ENCODE results near the gene ABCB8. TPM values are rescaled to one million over a fixed set of nuclear protein-coding genes. Genes with fewer than 3 reads are reported as not detected.

The ABCB8 gene
- total and polyA plus RNA-seq, 9 of the 15 experiments (the other 6 are each of a cell fraction or from before 2014, with no cell fraction given), result 7.6 to 106 (median 36.3) TPM

DNA sequence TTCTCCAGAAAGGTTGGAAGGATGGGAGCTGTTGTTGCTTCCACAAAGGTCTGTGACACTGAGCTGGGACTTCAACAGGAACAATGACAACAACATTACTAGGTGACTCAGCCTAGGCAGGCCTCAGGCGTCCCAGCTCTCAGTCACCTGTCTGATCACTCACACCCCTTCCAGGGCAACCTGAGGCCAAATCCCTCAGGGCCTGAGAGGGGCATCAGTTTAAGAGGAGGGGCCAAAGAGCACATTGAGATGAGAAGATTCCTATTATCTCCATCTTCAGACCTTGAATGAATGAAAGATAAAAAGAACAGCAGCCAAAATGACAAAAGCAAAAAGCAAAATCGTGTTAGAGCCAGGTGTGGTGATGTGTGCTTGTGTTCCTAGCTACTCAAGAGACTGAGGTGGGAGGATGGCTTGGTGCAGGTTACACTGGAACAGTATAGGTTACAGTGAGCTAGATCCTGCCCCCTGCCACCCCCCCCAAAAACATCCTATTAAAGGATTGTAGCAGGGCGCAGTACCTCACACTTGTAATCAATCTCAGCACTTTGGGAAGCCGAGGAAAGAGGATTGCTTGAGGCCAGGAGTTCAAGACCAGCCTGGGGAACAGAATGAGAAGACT is 3.7 kb upstream of the ABCB8 start, which contains the start of gene ATG9B (continued):
- TF ChIP-seq, protein P1, sequence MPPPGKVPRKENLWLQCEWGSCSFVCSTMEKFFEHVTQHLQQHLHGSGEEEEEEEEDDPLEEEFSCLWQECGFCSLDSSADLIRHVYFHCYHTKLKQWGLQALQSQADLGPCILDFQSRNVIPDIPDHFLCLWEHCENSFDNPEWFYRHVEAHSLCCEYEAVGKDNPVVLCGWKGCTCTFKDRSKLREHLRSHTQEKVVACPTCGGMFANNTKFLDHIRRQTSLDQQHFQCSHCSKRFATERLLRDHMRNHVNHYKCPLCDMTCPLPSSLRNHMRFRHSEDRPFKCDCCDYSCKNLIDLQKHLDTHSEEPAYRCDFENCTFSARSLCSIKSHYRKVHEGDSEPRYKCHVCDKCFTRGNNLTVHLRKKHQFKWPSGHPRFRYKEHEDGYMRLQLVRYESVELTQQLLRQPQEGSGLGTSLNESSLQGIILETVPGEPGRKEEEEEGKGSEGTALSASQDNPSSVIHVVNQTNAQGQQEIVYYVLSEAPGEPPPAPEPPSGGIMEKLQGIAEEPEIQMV (tag; conservative IDR thresholded peaks at IDR 0.05; ENCODE audit: low read depth), result no peak
- no peak for TF ChIP-seq MCM5 (IDR thresholded peaks at IDR 0.05; ENCODE audit: low read depth)
- no peak for TF ChIP-seq HNRNPLL (IDR thresholded peaks at IDR 0.05; ENCODE audit: low read depth, low read length, poor library complexity, severe bottlenecking)
- TF ChIP-seq HMG20B (CRISPR knock-in tag; IDR thresholded peaks at IDR 0.05), result no peak
- TF ChIP-seq, protein P2, sequence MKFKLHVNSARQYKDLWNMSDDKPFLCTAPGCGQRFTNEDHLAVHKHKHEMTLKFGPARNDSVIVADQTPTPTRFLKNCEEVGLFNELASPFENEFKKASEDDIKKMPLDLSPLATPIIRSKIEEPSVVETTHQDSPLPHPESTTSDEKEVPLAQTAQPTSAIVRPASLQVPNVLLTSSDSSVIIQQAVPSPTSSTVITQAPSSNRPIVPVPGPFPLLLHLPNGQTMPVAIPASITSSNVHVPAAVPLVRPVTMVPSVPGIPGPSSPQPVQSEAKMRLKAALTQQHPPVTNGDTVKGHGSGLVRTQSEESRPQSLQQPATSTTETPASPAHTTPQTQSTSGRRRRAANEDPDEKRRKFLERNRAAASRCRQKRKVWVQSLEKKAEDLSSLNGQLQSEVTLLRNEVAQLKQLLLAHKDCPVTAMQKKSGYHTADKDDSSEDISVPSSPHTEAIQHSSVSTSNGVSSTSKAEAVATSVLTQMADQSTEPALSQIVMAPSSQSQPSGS (CRISPR knock-in tag; IDR thresholded peaks at IDR 0.05), result no peak
- TF ChIP-seq RNF2 (IDR thresholded peaks at IDR 0.05), result no peak
- TF ChIP-seq, protein P3, sequence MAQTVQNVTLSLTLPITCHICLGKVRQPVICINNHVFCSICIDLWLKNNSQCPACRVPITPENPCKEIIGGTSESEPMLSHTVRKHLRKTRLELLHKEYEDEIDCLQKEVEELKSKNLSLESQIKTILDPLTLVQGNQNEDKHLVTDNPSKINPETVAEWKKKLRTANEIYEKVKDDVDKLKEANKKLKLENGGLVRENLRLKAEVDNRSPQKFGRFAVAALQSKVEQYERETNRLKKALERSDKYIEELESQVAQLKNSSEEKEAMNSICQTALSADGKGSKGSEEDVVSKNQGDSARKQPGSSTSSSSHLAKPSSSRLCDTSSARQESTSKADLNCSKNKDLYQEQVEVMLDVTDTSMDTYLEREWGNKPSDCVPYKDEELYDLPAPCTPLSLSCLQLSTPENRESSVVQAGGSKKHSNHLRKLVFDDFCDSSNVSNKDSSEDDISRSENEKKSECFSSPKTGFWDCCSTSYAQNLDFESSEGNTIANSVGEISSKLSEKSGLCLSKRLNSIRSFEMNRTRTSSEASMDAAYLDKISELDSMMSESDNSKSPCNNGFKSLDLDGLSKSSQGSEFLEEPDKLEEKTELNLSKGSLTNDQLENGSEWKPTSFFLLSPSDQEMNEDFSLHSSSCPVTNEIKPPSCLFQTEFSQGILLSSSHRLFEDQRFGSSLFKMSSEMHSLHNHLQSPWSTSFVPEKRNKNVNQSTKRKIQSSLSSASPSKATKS (CRISPR knock-in tag; IDR thresholded peaks at IDR 0.05), result no peak
- no peak for TF ChIP-seq ZNF695 (CRISPR knock-in tag; IDR thresholded peaks at IDR 0.05)
- TF ChIP-seq, protein P4, sequence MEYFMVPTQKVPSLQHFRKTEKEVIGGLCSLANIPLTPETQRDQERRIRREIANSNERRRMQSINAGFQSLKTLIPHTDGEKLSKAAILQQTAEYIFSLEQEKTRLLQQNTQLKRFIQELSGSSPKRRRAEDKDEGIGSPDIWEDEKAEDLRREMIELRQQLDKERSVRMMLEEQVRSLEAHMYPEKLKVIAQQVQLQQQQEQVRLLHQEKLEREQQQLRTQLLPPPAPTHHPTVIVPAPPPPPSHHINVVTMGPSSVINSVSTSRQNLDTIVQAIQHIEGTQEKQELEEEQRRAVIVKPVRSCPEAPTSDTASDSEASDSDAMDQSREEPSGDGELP (CRISPR knock-in tag; IDR thresholded peaks at IDR 0.05; ENCODE audit: borderline replicate concordance), result 0 out of 2 replicates have a peak, but pooled peaks have one; percentile 33
- TF ChIP-seq ZBED1 (IDR thresholded peaks at IDR 0.05), result no peak
- no peak for TF ChIP-seq ZFPM2 (CRISPR knock-in tag; IDR thresholded peaks at IDR 0.05)
- 0 out of 2 replicates have a peak, but pooled peaks have one; percentile 12 for TF ChIP-seq ARID1B (IDR thresholded peaks at IDR 0.05)
- no peak for TF ChIP-seq ZNF23 (CRISPR knock-in tag; IDR thresholded peaks at IDR 0.05)
- TF ChIP-seq CXXC5 (CRISPR knock-in tag; IDR thresholded peaks at IDR 0.05), result peak; percentile 10; the same call in 1 of the 2 replicates
- TF ChIP-seq CCNT2 (IDR thresholded peaks at IDR 0.05; ENCODE audit: borderline replicate concordance, extremely low read depth, insufficient read length, low read depth, low read length), result no peak
- TF ChIP-seq L3MBTL2 (IDR thresholded peaks at IDR 0.05), result no peak
- TF ChIP-seq CAMTA2 (CRISPR knock-in tag; conservative IDR thresholded peaks at IDR 0.05), result no peak
- TF ChIP-seq SIX5 (IDR thresholded peaks at IDR 0.05; ENCODE audit: borderline replicate concordance in 1 of 2, insufficient read depth in 1 of 2, low read depth in 1 of 2, low read length in 2 of 2), result no peak
- TF ChIP-seq ZBTB1 (CRISPR knock-in tag; IDR thresholded peaks at IDR 0.05; ENCODE audit: borderline replicate concordance, low read depth), result no peak
- no peak for TF ChIP-seq DMBX1 (CRISPR knock-in tag; IDR thresholded peaks at IDR 0.05; ENCODE audit: borderline replicate concordance)
- TF ChIP-seq TAL1 (IDR thresholded peaks at IDR 0.05), result no peak
- TF ChIP-seq ZNF224 (CRISPR knock-in tag; IDR thresholded peaks at IDR 0.05), result no peak
- no peak for TF ChIP-seq KLF6 (CRISPR knock-in tag; IDR thresholded peaks at IDR 0.05; ENCODE audit: borderline replicate concordance)

Data from K562 (cell line).